ENCODE results near the gene NPC2.

Gene NPC2

GRCh38 chr14:74511966-74512830 lies 19.1 kb upstream of the NPC2 start:
- no peak overlapping the region for H3K27ac ChIP-seq
- TF ChIP-seq CTCF (conservative IDR thresholded peaks at IDR 0.05) (no peak), ZFX (IDR thresholded peaks at IDR 0.05) (no peak)

- H3K27ac ChIP-seq = no peak overlapping the region
- TF ChIP-seq ZFX (IDR thresholded peaks at IDR 0.05) = no peak
- no peak for TF ChIP-seq CTCF (conservative IDR thresholded peaks at IDR 0.05)
Observed at GRCh38 chr14:74510959-74511409, 17.9 kb upstream of the NPC2 start.

DNA sequence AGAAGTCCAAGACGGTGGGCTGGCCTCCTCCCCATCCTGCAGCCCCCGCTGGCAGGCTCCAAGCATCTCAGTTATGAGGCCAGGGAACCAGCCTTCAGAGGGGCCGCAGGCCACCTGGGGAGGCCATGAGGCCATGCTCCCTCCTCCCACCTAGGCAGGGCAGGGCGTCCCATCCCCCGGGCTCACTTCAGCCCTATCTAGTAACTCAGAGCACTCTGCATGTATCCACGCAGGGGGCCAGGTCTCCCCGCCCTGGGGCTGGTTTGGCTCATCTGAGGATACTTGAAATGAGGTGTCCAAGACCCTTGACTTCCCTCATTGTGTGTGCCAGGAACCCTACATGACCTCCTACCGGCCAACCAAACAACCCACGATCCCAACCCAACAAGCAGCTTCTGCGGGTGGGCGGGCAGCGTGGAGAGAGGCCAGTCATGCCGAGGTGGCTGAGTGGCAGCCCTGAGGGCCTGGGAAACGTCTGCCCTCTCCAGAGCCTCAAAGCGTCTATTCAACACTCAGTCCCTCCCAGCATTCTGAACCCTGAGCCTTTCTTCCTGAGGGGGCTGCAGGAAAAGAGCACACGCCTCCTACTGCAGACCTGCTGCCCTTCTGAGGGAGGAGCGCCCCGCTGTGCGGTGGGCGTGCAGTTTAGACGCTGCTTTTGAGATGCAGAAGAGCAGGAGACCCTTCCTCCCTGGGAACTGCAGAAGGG lies 17.3 kb upstream of the NPC2 start:
- no peak for TF ChIP-seq CTCF (conservative IDR thresholded peaks at IDR 0.05)
- TF ChIP-seq ZFX (IDR thresholded peaks at IDR 0.05) = no peak
- H3K27ac ChIP-seq = no peak overlapping the region

DNA sequence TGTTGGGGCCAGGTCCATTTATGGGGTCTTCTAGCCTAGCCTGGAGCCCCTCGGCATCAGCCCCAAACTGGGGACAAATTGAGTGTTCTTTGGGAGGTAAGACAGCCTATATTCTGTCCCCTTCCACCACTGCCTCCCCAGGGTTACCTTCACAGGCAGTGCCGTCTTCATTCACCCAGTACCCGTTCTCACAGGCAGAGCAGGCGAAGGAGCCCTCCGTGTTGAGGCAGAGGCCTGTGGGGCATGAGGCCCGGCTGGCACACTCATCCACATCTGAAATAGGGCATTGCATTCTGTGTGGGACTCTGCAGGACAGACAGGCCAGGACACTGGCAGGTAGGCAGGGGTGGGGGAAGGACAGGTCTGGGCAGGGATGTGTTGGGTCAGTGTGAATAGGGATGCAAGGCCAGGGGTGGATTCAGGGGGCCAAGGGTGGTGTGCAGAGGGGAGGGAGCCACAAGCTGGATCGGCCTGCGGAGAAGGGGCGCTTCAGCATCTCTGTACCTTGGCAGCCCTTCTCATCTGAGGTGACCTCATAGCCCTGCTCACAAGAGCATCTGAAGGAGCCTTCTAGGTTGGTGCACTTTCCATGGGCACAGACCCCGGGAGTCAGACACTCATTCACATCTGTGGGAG lies 16.6 kb upstream of the NPC2 start:
- H3K27ac ChIP-seq = no peak overlapping the region

GRCh38 chr14:74508844-74509428 lies 15.8 kb upstream of the NPC2 start:
- TF ChIP-seq ZFX (IDR thresholded peaks at IDR 0.05) = no peak
- no peak for TF ChIP-seq CTCF (conservative IDR thresholded peaks at IDR 0.05)
- no peak overlapping the region for H3K27ac ChIP-seq

More for the DNA sequence above, 16.6 kb upstream of the NPC2 start:
- no peak for TF ChIP-seq CTCF (conservative IDR thresholded peaks at IDR 0.05)
- no peak for TF ChIP-seq ZFX (IDR thresholded peaks at IDR 0.05)

- H3K27ac ChIP-seq = no peak overlapping the region
Observed at GRCh38 chr14:74508292-74508731, 15.2 kb upstream of the NPC2 start.

More at GRCh38 chr14:74508292-74508731, 15.2 kb upstream of the NPC2 start:
- no peak for TF ChIP-seq ZFX (IDR thresholded peaks at IDR 0.05)
- TF ChIP-seq CTCF (conservative IDR thresholded peaks at IDR 0.05) = no peak
